Measurements from ENCODE around the gene FAM177A1. TPM values are rescaled to one million over a fixed set of nuclear protein-coding genes. Genes with fewer than 3 reads are reported as not detected.
"Not testable (repeated sequence)": the region's sequence is repeated elsewhere in the genome, so short reads cannot be mapped to it uniquely, and the experiment has no call there.

Gene FAM177A1
- total RNA-seq, 1 experiment from 2014 or later: 46.7 TPM

DNA sequence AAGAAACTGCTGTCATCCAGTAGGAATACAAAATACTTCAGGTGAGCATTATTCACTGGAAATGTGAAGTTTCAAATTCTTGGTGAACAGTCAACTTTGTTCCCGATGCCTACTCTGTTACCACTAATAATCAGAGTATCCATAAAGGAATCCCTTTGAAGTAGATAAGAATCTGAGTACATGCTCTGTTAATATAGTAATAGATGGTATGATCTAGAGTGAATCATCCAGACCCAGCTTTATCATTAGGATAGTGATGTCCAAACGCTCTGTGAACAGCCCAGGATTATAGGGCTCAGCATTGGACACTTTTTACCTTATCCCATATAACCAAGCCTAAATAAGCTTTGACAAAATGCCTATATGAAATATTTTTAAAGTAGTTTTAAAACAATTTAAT, 42.4 kb downstream of the FAM177A1 start:
- no peaks in the 10 kb centered on the region for H3K4me1 ChIP-seq (ENCODE audit: control insufficient read depth, insufficient read depth, low read length)
- intact Hi-C loops (cut with micrococcal nuclease; ENCODE audit: unreplicated experiment) (no loop called here), in situ Hi-C loops (cut with HindIII; ENCODE audit: low pct_unique_long_range_greater_than_20kb, low sequenced_read_pairs) (no loop called here)
- ChIA-PET POLR2A (no interaction called here), CTCF (no interaction called here)
- TF ChIP-seq, protein P1, sequence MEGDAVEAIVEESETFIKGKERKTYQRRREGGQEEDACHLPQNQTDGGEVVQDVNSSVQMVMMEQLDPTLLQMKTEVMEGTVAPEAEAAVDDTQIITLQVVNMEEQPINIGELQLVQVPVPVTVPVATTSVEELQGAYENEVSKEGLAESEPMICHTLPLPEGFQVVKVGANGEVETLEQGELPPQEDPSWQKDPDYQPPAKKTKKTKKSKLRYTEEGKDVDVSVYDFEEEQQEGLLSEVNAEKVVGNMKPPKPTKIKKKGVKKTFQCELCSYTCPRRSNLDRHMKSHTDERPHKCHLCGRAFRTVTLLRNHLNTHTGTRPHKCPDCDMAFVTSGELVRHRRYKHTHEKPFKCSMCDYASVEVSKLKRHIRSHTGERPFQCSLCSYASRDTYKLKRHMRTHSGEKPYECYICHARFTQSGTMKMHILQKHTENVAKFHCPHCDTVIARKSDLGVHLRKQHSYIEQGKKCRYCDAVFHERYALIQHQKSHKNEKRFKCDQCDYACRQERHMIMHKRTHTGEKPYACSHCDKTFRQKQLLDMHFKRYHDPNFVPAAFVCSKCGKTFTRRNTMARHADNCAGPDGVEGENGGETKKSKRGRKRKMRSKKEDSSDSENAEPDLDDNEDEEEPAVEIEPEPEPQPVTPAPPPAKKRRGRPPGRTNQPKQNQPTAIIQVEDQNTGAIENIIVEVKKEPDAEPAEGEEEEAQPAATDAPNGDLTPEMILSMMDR (IDR thresholded peaks at IDR 0.05): no peak
- no peak for TF ChIP-seq SIN3A (IDR thresholded peaks at IDR 0.05; ENCODE audit: borderline replicate concordance, insufficient read depth, low read depth, low read length)
- no peak for TF ChIP-seq TCF7L2 (IDR thresholded peaks at IDR 0.05; ENCODE audit: low read depth, low read length)
- TF ChIP-seq, protein P2, sequence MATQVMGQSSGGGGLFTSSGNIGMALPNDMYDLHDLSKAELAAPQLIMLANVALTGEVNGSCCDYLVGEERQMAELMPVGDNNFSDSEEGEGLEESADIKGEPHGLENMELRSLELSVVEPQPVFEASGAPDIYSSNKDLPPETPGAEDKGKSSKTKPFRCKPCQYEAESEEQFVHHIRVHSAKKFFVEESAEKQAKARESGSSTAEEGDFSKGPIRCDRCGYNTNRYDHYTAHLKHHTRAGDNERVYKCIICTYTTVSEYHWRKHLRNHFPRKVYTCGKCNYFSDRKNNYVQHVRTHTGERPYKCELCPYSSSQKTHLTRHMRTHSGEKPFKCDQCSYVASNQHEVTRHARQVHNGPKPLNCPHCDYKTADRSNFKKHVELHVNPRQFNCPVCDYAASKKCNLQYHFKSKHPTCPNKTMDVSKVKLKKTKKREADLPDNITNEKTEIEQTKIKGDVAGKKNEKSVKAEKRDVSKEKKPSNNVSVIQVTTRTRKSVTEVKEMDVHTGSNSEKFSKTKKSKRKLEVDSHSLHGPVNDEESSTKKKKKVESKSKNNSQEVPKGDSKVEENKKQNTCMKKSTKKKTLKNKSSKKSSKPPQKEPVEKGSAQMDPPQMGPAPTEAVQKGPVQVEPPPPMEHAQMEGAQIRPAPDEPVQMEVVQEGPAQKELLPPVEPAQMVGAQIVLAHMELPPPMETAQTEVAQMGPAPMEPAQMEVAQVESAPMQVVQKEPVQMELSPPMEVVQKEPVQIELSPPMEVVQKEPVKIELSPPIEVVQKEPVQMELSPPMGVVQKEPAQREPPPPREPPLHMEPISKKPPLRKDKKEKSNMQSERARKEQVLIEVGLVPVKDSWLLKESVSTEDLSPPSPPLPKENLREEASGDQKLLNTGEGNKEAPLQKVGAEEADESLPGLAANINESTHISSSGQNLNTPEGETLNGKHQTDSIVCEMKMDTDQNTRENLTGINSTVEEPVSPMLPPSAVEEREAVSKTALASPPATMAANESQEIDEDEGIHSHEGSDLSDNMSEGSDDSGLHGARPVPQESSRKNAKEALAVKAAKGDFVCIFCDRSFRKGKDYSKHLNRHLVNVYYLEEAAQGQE (IDR thresholded peaks at IDR 0.05; ENCODE audit: insufficient read depth in 1 of 2, low read depth in 2 of 2, low read length in 1 of 2): no peak
- no peak for TF ChIP-seq POLR2AphosphoS5 (IDR thresholded peaks at IDR 0.05; ENCODE audit: low read depth, low read length)
- peaks cover 6% of the 10 kb centered on the region for H3K36me3 ChIP-seq (ENCODE audit: control insufficient read depth, insufficient read depth, low read length)
- ATAC-seq (no peak), DNase-seq (ENCODE audit: low read depth, low spot score) (no peak)
- H3K27ac ChIP-seq (ENCODE audit: low read length): no peak overlapping the region
- no peaks in the 10 kb centered on the region for H3K27me3 ChIP-seq (ENCODE audit: control insufficient read depth, insufficient read depth, low read length)
- no TSS peak for BruUV-seq (replicated peaks)
- H3K9me3 ChIP-seq (ENCODE audit: control insufficient read depth, insufficient read depth, low read depth, low read length): no peaks in the 10 kb centered on the region
- H3K4me3 ChIP-seq (ENCODE audit: low read depth in 2 of 2, low read length in 2 of 2): no peak overlapping the region

DNA sequence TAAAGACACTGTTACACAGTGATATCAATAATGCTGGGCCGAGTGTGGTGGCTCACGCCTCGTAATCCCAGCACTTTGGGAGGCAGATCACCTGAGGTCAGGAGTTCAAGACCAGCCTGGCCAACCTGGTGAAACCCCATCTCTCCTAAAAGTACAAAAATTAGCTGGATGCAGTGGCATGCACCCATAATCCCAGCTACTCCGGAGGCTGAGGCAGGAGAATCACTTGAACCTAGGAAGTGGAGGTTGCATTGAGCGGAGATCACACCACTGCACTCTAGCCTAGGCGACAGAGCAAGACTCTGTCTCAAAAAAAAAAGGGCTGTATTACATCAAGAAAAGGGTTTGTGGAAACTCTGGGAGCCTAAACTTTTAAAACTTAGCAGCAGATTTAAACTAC, 48.6 kb downstream of the FAM177A1 start:
- POLR2A ChIA-PET: interaction anchor here (0.5 to 0.7 kb wide), 3 partner anchors 14 to 474 kb away, joined by 3 to 6 read pairs (median 3); no protein-coding TSS in a partner anchor
- intact Hi-C loops (cut with micrococcal nuclease; ENCODE audit: unreplicated experiment); H3K27ac ChIP-seq (ENCODE audit: low read length); H3K27me3 ChIP-seq (ENCODE audit: control insufficient read depth, insufficient read depth, low read length); H3K36me3 ChIP-seq (ENCODE audit: control insufficient read depth, insufficient read depth, low read length); H3K9me3 ChIP-seq (ENCODE audit: control insufficient read depth, insufficient read depth, low read depth, low read length); in situ Hi-C loops (cut with HindIII; ENCODE audit: low pct_unique_long_range_greater_than_20kb, low sequenced_read_pairs); H3K4me3 ChIP-seq (ENCODE audit: low read depth in 2 of 2, low read length in 2 of 2); ATAC-seq; H3K4me1 ChIP-seq (ENCODE audit: control insufficient read depth, insufficient read depth, low read length); DNase-seq (ENCODE audit: low read depth, low spot score); BruUV-seq (replicated peaks): not testable (repeated sequence)
- CTCF ChIA-PET: interaction anchor here (0.7 kb wide), 1 partner anchor 46 kb away, joined by 3 read pairs; no protein-coding TSS in a partner anchor

DNA sequence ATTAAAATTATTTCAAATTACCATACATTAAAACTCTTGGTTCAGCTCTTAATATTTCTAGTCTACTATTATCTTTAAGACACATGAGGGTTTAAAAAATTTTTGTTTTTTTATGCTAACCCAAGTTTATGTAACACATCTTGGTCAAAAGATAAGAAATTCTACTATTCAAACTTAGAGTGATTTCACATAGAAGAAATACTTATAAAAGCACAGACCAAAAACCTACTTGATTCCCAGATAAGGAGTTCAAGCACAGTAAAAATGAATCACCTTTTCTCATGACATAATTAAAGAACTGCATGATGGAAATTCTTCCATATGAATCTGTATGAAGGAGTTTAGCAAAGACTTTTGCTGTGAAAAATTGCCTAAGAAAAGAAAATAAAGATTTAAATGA, 61.8 kb downstream of the FAM177A1 start:
- intact Hi-C loops (cut with micrococcal nuclease; ENCODE audit: unreplicated experiment): no loop called here

More for the DNA sequence above, 61.8 kb downstream of the FAM177A1 start:
- no peak overlapping the region for H3K27ac ChIP-seq (ENCODE audit: low read length)
- DNase-seq (ENCODE audit: low read depth, low spot score) (no peak), ATAC-seq (no peak)
- no peaks in the 10 kb centered on the region; the same call in 1 of the 2 replicates for H3K36me3 ChIP-seq (ENCODE audit: control insufficient read depth, insufficient read depth, low read length)
- TF ChIP-seq, protein P1 (IDR thresholded peaks at IDR 0.05): no peak
- TF ChIP-seq POLR2AphosphoS5 (IDR thresholded peaks at IDR 0.05; ENCODE audit: low read depth, low read length) (no peak), SIN3A (IDR thresholded peaks at IDR 0.05; ENCODE audit: borderline replicate concordance, insufficient read depth, low read depth, low read length) (no peak), TCF7L2 (IDR thresholded peaks at IDR 0.05; ENCODE audit: low read depth, low read length) (no peak)
- TF ChIP-seq, protein P2 (IDR thresholded peaks at IDR 0.05; ENCODE audit: insufficient read depth in 1 of 2, low read depth in 2 of 2, low read length in 1 of 2): no peak
- H3K4me3 ChIP-seq (ENCODE audit: low read depth in 2 of 2, low read length in 2 of 2): no peak overlapping the region
- H3K9me3 ChIP-seq (ENCODE audit: control insufficient read depth, insufficient read depth, low read depth, low read length): no peaks in the 10 kb centered on the region
- in situ Hi-C loops (cut with HindIII; ENCODE audit: low pct_unique_long_range_greater_than_20kb, low sequenced_read_pairs): no loop called here
- POLR2A ChIA-PET: no interaction called here
- no TSS peak for BruUV-seq (replicated peaks)
- no peaks in the 10 kb centered on the region for H3K27me3 ChIP-seq (ENCODE audit: control insufficient read depth, insufficient read depth, low read length)
- CTCF ChIA-PET: no interaction called here
- no peaks in the 10 kb centered on the region for H3K4me1 ChIP-seq (ENCODE audit: control insufficient read depth, insufficient read depth, low read length)
